Hepatocyte (in vitro differentiated cells): Measurements from ENCODE around the gene ZG16B. TPM values are rescaled to one million over a fixed set of nuclear protein-coding genes. Genes with fewer than 3 reads are reported as not detected.
A peak's percentile ranks its signal among the peaks of the same experiment; 100 is the strongest.

Experiments used
- DNase-seq: peaks from one replicate; pipeline ENCODE4 v3.0.0-alpha.2; 2016; ENCODE audit warnings: low spot score
- H2AFZ ChIP-seq: fragments of 200-600 bp; sonication (generic); 2 replicates; pipeline ENCODE4 v1.6.0; 2016; ENCODE audit warnings: antibody characterized with exemption, mild to moderate bottlenecking
- H3K27ac ChIP-seq: fragments of 200-600 bp; sonication (generic); 2 replicates; pipeline ENCODE4 v1.5.1; 2016; ENCODE audit warnings: mild to moderate bottlenecking
- H3K27me3 ChIP-seq: fragments of 200-600 bp; sonication (generic); 2 replicates; pipeline ENCODE4 v1.6.1; 2016
- H3K36me3 ChIP-seq: fragments of 200-600 bp; sonication (generic); replicated peaks from 2 replicates; pipeline ENCODE4 v1.5.1; 2016; ENCODE audit warnings: low read depth; ENCODE audit not compliant: insufficient read depth
- H3K4me1 ChIP-seq: fragments of 200-600 bp; sonication (generic); 2 replicates; pipeline ENCODE4 v1.5.1; 2016; ENCODE audit warnings: mild to moderate bottlenecking, moderate library complexity; ENCODE audit not compliant: insufficient read depth
- H3K4me2 ChIP-seq: fragments of 200-600 bp; sonication (generic); 2 replicates; pipeline ENCODE4 v1.6.0; 2016
- H3K4me3 ChIP-seq: fragments of 200-600 bp; sonication (generic); 2 replicates; pipeline ENCODE4 v1.5.1; 2016; ENCODE audit warnings: mild to moderate bottlenecking
- H3K79me2 ChIP-seq: fragments of 200-600 bp; sonication (generic); 2 replicates; pipeline ENCODE4 v1.6.0; 2017; ENCODE audit warnings: mild to moderate bottlenecking
- H3K9me2 ChIP-seq: fragments of 200-600 bp; sonication (generic); replicated peaks from 2 replicates; pipeline ENCODE4 v1.6.0; 2017; ENCODE audit warnings: mild to moderate bottlenecking; ENCODE audit not compliant: insufficient read depth
- H3K9me3 ChIP-seq: fragments of 200-600 bp; sonication (generic); 2 replicates; pipeline ENCODE4 v1.5.1; 2016; ENCODE audit warnings: low read depth, mild to moderate bottlenecking
- H4K20me1 ChIP-seq: fragments of 200-600 bp; sonication (generic); 2 replicates; pipeline ENCODE4 v1.6.0; 2016; ENCODE audit warnings: mild to moderate bottlenecking; ENCODE audit not compliant: insufficient read depth, poor library complexity, severe bottlenecking
- CTCF ChIP-seq: fragments of 200-600 bp; sonication (generic); IDR thresholded peaks from 2 replicates; pipeline ENCODE4 v1.5.1; 2016; ENCODE audit warnings: antibody characterized with exemption, mild to moderate bottlenecking; ENCODE audit not compliant: poor library complexity
- EZH2 ChIP-seq: fragments of 200-600 bp; sonication (generic); IDR thresholded peaks from 2 replicates; pipeline ENCODE4 v1.6.1; 2016; ENCODE audit warnings: antibody characterized with exemption, mild to moderate bottlenecking, borderline replicate concordance
- EZH2phosphoT487 ChIP-seq: fragments of 200-600 bp; sonication (generic); IDR thresholded peaks from one replicate; pipeline ENCODE4 v1.6.1; 2018; ENCODE audit warnings: antibody characterized with exemption, mild to moderate bottlenecking, low read depth, moderate library complexity; ENCODE audit not compliant: unreplicated experiment, severe bottlenecking
- WGBS: methylation state at CpG from one replicate; pipeline ENCODE4 v1.1.6; 2016; ENCODE audit warnings: low lambda C conversion rate; ENCODE audit errors: missing lambda C conversion rate; 5-methylcytosine and 5-hydroxymethylcytosine counted together
- polyA plus RNA-seq: library from polyadenylated mRNA; unstranded; fragments of >200 nt; fragmentation: Nextera tagmentation; extraction: Ambion mirVana; gene quantifications from 2 replicates; pipeline ENCODE4 v1.2.1, GENCODE V29; 2016
- total RNA-seq: library from RNA; depleted of rRNA; stranded (reverse); fragments of >200 nt; gene quantifications from 2 replicates; pipeline ENCODE4 v1.2.3, GENCODE V29; 2014

The ZG16B gene
- total and polyA plus RNA-seq, 2 experiments from 2014 or later = 4.3 to 4.9 TPM

GRCh38 chr16:2834968-2835367 is 4.9 kb downstream of the ZG16B start:
- Histone ChIP-seq H4K20me1 (no peaks in the 10 kb centered on the region), H3K36me3 (no peaks in the 10 kb centered on the region), H3K9me2 (no peaks in the 10 kb centered on the region), H3K4me2 (no peak overlapping the region), H3K4me3 (no peak overlapping the region), H3K9me3 (no peaks in the 10 kb centered on the region), H3K4me1 (peaks cover 9% of the 10 kb centered on the region), H3K27ac (peak overlapping the region; percentile 76), H3K27me3 (no peaks in the 10 kb centered on the region), H3K79me2 (no peaks in the 10 kb centered on the region), H2AFZ (no peak overlapping the region)
- WGBS = 100% methylated on average over 1 of the region's 3 CpGs
- no peak for TF ChIP-seq EZH2phosphoT487
- TF ChIP-seq CTCF = no peak
- TF ChIP-seq EZH2 = no peak
- DNase-seq = no peak

DNA sequence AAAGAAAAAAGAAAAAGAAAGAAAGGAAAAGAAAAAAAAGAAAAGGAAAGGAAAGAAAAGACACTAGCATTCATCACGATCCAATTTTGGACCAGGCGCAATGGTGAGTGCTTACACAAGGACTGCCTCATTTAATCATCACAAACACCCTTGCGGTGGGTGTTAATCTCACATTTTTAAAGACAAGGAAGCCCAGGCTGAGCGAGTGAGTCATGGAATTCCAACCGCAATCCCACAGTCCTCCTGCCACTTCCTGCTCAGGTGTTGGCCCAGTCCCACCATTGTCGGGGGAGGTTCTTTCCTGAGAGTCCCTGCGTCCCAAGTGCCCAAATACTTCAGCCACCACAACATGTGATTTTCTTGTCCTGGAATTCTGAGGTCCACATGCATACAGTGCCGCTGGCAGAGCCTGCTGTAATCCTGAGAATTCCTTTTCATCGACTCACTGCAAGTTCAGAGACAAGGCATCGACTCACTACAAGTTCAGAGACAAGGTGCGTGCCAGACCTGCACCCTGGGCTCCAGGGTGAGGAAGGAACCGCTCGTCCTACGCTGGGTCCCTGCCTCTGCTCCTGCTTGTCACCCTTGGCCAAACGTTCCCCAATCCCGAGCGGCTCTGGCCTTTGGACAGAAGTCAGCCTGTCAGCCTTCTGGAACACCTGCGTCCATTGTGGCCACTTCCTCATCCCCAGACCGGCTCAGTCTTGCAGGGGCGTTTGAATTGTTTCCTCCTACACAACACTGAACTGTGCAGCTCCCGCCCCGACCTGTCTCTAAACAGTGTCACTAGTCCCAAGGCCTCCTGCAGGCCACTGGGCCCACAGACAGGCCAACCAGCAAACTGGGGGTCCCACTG is 5.8 kb downstream of the ZG16B start:
- H3K27ac ChIP-seq = peak overlapping the region; percentile 76
- no peaks in the 10 kb centered on the region for H4K20me1 ChIP-seq
- no peak overlapping the region for H3K4me3 ChIP-seq
- DNase-seq = peak; percentile 70
- H3K36me3 ChIP-seq = no peaks in the 10 kb centered on the region
- no peak for TF ChIP-seq EZH2phosphoT487
- no peak for TF ChIP-seq CTCF
- WGBS = 46% methylated on average over 22 of the region's 22 CpGs
- H3K9me3 ChIP-seq = no peaks in the 10 kb centered on the region
- no peak overlapping the region for H2AFZ ChIP-seq
- no peaks in the 10 kb centered on the region for H3K9me2 ChIP-seq
- peaks cover 5% of the 10 kb centered on the region for H3K4me1 ChIP-seq
- no peaks in the 10 kb centered on the region for H3K27me3 ChIP-seq
- H3K79me2 ChIP-seq = no peaks in the 10 kb centered on the region
- peak overlapping the region; percentile 36 for H3K4me2 ChIP-seq

DNA sequence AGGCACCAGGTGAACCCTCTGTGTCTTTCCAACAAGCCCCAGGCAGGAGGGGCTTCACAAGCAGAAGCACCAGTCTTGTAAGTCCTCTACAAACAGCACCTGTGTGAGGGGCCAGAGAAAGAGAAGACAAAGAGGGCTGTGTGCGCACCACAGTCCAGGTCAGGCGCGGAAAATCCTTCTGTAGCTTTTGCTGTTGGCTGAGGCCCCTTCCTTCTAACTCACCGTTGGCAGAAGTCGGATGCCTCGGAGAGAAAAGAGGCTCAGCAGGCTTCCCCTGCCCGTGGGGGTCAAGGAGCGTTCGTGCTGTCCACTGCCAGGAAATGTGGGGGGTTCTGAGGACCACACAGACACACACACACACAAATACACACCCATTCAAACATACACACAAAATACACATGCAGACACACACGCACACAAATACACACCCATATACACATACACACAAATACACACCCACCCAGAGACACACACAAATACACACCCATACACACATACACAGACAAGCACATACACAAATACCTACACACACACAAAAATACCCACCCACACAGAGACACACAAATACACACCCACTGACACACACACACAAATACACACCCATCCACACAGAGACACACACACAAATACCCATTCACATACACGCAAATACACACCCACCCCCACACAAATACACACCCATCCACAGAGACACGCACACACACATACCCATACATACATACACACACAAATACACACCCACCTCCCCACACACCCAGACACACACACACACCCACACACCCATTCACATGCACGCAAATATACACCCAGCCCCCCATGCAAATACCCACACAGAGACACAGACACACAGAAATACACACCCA is 6.8 kb downstream of the ZG16B start:
- no peak overlapping the region for H3K4me2 ChIP-seq
- no peaks in the 10 kb centered on the region for H3K9me2 ChIP-seq
- 79% methylated on average over 13 of the region's 13 CpGs for WGBS
- no peak for TF ChIP-seq CTCF
- TF ChIP-seq EZH2phosphoT487 = no peak
- TF ChIP-seq EZH2 = no peak
- DNase-seq = no peak
- H3K27ac ChIP-seq = peak overlapping the region; percentile 76
- H2AFZ ChIP-seq = no peak overlapping the region
- H3K79me2 ChIP-seq = no peaks in the 10 kb centered on the region
- no peak overlapping the region for H3K4me3 ChIP-seq
- H3K9me3 ChIP-seq = no peaks in the 10 kb centered on the region
- peaks cover 5% of the 10 kb centered on the region for H3K4me1 ChIP-seq
- no peaks in the 10 kb centered on the region for H3K36me3 ChIP-seq
- no peaks in the 10 kb centered on the region for H3K27me3 ChIP-seq
- no peaks in the 10 kb centered on the region for H4K20me1 ChIP-seq
